Forelimb muscle (tissue), 1 donor: ENCODE measurements around the gene ZNF423. TPM values are rescaled to one million over a fixed set of nuclear protein-coding genes. Genes with fewer than 3 reads are reported as not detected.

Experiments
- DNase-seq: peaks from one replicate; pipeline ENCODE4 v3.0.0-alpha.2; 2013; ENCODE audit warnings: low read depth
- polyA plus RNA-seq: library from polyadenylated mRNA; unstranded; fragments of 120-200 nt; gene quantifications from one replicate; pipeline ENCODE4 v1.2.1, GENCODE V29; 2013; ENCODE audit not compliant: insufficient read length

The ZNF423 gene
- polyA plus RNA-seq, 1 donor: 26.2 TPM

DNA sequence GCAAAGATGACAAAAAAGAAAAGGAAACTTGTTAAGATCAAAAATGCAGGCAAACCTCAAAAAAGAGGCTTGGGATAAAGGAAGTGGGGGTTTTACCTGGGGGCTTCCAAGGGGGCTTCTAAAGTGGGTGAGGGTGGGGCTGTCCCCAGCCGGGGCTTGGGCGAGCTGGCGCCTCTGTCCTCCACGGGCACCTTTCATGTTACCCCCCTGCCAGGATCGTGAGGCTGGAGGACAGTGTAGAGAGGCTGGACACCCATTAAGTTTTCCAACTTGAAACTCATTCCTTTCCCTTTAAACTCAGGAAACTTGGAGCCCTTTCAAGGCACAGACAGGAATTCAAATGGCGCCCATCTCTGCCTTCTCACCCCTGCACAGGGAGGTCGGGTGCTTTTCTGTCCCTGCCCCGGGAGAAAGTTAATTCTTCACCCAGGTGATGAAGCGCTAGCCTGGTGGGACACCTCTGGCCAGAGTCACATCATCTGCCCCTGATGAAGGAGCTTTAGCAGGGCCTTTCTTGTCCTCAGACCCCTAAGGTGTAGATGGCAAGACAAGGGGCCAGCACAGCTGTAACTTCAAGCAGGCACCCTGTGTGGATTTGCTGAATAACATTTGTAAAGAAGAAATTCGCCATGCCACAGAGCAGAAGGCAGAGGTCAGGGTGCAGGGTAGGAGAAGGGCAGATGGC is 395.0 kb downstream of the ZNF423 start:
- DNase-seq: no peak

DNA sequence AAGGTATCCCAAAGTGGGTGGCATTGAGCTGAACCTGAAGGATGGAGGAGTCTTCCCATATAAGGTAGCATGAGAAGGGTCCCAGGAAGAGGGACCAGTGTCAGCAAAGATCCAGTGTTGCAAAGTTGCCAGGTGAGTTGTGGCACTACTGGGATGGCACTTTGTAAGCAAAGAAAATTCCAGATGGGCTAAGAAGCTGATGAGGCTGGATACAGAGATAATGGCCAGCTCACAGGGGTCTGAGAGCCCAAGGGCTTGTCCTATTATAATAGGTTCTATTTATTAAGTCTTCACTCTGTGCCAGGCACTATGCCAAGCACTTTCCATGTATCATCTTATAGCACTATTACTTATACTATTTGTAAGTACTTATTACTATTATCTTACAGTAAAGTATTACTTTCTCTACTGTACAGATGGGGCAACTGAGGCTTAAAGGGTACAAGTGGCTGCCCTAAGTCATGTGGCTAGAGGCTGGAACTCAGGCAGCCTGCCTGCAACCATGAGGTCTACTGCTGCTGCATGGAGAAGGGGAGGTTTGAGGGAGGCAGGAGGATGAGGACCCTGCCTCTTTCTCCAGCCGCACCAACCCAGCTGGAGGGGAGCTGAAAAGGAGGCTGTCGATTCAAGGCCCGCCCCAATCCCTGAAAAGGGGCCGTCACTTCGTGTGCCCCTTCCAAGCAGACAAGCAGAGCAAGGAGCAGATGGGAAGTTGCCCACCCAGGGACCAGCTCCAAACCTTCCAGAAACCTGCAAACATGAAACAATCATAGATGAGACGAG is 395.8 kb downstream of the ZNF423 start:
- DNase-seq: no peak

DNA sequence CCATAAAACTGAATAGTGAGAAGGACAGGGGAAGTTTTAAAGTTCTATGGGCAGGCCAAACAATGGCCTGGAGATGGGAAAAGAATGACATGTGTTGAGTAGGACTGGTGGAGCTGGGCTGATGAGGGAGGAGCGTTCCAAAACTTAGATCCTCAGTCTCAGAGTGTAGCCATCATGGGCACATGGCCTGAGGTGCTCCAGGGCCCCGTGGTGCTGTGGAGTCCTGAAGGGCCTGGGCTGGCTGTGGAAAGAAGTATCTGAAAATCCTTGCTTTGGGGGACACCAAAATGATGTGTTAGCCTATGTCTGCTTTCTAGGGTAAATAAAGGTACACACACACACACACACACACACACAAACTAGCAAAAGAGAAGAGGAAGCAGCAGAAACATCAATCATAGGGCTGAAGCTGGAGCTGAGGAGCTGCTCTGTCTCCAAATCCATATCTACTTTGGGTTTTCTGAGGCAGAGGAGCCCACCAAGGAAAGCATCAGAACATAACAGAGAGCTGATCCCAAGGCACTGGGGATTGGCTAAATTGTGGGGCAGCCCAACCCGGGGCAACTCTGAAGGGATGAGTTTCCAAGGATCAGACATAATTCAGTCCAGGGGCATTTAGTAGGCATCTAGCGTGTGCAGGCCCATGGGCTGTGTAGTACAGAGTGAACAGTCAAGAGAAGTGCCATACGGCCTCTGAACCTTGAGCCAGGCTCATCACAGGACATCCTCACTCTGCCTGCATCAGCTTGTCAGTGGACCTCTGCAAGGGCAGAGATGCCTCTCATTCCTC is 397.1 kb downstream of the ZNF423 start:
- DNase-seq: no peak

DNA sequence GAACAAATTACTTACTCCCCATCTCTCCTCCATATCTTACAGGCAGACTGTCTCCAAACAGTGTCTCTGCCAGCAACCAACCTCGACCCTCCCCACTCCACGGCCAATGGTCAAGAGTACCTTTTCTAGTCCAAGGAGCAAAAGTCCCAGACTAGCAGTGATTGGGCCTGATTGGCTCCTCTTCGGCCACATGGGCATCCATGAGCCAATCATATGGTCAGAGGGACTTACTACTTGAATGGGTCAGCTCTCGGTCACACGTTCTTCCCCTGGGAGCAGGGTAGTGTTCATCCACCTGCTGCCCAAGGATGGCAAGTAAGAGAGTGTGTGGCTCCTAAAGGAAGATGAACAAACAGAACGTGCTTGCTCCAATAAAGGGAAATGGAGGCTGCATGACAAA is 397.7 kb downstream of the ZNF423 start:
- no peak for DNase-seq

DNA sequence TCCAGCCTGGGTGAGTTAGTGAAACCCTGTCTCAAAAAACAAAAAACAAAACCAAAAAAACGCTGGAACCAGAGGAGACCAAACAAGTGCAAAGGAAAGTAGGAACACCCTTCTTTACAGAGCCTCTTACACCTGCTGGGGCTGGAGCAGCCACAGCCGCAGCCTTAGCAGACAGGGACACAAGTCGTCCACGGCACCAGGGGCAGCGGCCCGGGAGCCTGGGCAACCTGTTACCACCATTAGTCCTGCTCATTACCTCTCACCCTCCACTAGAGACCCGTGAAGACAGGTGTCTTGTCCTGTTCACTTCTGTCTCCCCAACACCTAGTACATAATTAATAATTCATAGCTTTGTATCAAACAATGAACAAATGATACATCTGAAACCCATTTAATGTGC is 398.7 kb downstream of the ZNF423 start:
- no peak for DNase-seq

DNA sequence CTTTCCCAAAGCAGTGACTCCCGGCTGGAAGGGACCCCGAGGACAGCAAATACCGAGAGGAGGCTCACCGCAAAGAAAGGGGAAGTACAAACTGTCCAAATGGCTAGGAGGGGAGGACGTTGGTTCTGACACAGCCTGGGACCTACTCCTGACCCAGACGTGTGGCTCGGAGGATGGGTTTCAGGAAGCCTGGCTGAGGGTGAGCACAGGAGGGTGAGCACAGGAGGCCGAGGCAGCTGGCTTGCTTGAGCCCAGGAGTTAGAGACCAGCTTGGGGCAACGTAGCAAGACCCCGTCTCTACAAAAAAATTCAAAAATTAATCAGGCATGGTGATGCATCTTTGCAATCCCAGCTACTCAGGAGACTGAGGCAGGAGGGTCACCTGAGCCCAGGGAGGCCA is 399.1 kb downstream of the ZNF423 start:
- no peak for DNase-seq

DNA sequence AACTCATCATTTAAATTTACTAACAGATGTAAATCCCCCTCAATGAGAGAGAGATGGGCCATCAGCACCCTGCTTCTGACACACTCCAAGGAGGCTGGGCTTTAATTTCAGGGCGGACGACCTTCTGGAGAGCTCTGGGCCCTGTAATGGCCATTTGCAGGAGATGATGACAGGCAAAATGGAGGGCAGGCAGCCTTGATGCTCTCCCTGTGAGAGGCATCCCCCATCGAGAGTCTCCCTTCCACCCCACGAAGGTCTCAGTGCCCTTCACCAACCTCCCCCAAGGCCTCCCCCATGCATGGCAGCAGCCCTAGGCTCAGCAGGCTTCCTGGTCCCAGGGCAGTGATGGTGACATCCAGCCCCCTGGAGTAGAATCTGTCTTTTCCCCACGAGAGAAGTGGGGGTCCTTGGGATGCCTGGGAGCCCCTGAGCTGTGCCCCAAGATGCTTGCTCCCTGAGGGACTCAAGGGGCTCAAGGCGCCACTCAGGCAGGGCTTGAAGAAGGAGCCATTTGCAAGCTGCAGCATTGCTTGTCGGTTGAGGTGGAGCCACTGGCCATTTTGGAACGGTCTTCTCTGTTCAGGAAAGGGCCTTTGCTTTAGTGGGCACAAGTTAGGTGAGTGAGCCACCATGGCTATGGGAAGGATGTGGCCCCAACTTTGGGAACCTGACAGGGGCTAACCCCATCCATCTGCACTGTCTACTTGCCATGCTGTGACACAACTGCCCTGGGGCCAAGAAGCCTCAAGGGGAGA is 399.7 kb downstream of the ZNF423 start:
- DNase-seq: no peak

DNA sequence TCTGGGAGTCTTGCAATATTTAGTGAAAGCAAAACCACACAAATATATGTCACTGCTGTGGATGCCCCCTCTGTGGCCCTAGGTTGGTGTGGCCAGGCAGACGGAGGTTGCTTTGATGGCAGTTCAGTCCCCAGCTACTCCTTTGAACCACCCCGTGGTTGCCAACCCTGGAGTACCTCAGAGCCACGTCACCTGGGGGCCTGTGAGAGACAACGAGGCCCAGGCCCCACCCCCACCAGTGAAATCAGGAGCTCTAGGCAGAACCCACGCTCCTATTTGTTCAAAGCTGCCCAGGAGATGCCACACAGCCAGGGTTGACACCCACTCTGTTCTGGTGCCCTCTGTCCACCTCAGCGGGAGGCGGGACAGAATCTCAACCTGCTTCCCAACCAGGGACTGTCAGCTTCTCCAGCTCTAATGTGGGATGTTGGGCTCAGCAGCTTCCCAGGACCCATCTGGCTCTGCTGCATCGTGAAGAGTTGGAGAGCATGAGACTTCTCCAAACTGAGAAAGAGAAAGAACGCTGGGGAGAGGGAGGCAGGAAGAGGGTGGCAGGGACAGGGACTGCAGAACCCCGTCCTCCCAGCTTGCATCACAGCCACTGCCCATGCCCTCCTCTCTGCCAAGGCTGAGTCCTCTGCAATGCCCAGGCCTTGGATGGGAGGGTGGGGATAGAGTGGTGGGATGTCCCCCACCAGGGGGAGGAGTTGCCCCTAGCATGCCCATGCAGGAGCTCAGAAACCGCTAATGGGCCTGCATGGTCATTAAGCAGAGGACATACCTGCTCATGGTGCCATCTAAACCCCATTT is 400.5 kb downstream of the ZNF423 start:
- DNase-seq: no peak

DNA sequence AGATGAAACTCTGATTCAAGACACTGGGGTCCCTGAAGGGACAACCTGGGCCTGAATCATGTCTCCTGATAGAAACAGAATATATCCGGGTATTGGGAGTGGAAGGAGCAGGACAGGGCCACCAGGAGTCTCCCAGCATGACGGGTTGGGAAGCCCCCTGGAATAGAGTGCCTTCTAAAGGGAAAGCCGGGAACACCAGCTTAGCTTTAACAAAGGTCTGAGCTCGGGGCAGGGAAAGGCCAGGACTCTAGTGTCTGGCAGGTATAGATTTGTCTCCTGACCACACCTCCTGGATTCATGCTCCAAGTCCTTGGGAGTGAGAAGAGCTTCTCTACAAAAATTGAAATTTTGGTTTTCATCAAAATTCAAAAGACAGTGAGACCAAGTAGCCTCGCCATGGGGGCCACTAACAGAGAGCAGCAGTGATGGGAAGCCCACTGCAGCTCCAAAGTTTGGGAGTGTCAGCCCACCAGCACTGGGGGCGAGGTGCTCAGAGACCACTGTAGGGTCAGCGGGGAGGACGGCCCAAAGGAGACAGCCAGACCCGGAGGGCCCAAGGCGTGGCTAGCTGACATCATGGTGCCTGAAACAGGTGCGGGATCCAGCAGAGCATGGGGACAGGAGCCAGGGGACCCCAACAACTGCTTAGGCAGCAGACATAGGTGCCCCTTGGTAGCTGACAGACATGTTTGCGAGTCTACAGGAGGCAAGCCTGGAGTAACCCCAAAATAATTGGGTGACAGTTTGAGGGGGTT is 401.3 kb downstream of the ZNF423 start:
- DNase-seq: no peak

DNA sequence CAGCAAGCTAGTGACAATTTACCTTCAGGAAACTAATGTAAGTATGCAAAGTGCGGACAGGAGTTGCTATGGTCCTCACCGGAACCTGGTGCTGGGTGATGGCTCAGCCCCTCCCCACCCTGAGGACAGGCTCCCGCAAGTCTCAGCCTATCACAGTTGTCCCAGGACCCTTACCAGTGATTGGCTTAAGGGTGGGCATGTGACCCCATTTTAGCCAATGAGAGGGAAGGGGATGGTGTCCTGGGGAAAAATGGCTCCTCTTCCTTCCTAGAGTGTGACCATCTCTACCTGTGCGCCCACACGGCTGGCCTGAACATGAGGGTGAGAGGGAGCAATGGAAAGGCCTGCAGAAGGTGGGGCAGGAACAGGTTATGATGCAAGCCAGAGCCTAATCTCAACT is 401.9 kb downstream of the ZNF423 start:
- DNase-seq: no peak

DNA sequence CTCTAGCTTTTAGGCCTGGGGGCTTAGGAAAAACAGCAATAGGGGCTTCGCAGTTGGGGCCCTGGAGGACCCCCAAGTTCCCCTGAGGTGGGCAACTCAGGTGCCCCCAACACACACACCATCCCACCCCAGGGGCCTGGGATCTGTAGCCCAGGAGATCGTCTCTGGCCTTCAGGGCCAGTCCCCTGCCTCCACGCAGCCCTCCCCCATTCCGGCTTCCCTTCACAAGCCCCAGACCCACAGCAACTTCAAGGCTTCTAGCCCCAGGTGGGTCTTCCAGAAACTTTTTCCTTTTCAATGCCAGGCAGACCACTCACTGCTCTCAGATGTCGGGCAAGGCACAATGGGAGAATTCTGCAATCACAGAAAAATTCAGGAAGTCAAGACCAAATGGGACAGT is 402.9 kb downstream of the ZNF423 start:
- DNase-seq: no peak

DNA sequence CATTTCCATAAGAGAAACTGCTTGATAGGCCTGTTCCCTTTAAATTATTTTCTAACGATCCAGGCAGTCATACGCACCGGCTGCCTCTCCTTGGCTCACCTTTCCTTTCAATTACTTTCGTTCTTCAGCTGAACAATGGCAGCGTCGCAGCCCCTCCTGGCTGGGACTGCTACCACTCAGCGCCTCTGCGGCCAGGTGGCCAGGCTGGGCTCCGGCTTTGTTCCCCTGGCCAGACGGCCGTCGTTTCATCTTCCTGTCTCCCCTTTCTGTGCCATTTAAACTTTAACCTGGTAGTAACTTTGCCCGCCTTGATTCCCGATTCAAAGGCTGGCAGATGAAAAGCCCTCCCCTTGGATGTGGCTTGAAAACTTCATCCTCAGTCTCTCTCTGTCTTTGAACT is 403.3 kb downstream of the ZNF423 start:
- no peak for DNase-seq

DNA sequence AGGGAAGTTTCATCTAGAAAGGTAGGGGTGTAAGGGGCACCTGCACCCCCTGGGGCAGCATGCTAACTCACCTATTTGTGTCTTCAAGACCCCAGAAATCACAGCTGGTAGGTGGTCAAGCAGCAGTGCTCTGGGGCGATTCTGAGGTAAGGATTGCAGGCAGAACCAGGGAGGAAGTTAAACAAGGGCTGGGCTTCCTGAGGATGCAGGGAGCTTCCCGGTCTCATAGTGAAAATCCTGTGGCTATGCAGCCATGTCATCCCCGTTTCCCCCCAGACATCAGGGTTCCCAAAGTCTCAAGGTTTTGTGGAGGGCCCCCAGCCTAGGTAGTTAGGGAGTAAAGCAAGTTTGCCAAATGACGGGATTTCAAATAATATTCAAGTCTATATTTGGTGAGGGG is 403.8 kb downstream of the ZNF423 start:
- no peak for DNase-seq

DNA sequence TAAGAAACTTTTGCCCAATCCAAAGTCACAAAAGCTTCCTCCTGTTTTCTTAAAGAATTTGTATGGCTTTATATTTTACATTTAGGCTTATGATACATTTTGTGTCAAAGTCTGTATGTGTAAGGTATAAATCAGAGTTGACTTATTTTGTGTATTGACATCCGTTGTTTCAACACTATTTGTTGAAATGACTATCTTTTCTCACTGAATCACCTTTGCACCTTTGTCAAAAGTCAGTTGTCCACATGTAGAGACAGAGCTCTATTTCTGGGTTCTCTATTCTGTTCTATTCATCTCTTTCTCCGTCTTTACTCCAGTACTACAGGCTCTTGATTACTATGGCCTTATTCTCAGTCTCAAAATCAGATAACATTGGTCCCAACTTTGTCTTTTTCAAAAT is 409.1 kb downstream of the ZNF423 start:
- DNase-seq: no peak

DNA sequence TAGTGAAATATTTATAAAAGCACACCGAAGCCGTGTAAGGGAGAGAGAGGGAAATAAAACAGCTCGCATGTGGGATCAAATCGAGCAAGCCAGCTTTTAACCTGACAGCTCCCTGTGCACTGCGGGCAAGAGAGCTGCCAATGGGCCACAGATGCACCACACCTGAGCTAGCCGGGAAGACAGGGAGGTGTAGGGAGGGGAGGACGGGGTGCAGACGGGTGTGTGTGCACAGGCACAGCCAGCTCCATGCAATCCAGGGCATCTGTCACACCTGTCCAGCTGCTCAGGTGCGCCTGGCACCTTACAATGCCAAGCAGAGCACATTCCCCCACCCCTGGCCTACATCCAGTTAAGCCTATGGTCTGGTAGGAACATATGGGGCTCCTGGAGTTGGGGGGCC is 412.3 kb downstream of the ZNF423 start:
- DNase-seq: no peak

DNA sequence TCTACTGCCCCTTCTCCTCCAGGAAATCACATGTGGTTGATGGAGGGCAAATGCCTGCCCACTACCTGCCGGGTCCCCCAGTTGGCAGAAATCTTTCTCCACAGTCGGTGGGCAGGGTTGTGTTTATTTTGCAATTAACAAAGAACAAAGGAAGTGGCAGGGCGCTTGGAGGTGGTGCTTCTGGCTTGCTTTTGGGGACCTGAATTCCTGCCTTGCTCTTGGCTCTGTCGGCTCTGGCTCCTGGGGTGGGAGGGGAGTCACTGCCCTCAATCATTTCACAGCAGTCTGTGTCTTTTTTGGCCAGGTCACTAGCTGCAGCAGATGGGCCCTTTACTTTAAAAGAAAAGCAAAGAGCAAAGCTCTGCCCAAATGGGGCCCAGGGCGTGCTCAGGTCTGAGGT is 413.1 kb downstream of the ZNF423 start:
- DNase-seq: no peak

DNA sequence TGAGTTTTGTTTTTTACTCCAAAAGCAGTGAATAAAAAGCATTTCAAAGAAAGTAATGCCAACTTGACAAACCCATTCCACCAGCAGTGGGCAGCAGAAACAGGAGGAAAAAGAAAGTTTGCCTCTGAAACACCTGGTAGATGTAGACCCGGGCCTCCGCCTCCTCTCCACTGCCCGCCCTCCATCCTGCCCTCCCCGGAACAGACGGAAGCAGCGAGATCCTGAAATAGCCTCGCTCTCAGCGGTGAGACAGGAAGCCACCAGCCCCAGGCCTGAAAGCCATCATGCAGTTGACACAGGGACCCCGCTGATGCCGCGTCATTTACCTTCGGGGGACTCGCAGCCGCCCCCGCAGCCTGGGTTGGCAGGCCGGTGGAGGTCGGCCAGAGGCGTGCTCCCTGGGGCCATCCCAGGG is 414.5 kb downstream of the ZNF423 start:
- DNase-seq: peak; percentile 5

DNA sequence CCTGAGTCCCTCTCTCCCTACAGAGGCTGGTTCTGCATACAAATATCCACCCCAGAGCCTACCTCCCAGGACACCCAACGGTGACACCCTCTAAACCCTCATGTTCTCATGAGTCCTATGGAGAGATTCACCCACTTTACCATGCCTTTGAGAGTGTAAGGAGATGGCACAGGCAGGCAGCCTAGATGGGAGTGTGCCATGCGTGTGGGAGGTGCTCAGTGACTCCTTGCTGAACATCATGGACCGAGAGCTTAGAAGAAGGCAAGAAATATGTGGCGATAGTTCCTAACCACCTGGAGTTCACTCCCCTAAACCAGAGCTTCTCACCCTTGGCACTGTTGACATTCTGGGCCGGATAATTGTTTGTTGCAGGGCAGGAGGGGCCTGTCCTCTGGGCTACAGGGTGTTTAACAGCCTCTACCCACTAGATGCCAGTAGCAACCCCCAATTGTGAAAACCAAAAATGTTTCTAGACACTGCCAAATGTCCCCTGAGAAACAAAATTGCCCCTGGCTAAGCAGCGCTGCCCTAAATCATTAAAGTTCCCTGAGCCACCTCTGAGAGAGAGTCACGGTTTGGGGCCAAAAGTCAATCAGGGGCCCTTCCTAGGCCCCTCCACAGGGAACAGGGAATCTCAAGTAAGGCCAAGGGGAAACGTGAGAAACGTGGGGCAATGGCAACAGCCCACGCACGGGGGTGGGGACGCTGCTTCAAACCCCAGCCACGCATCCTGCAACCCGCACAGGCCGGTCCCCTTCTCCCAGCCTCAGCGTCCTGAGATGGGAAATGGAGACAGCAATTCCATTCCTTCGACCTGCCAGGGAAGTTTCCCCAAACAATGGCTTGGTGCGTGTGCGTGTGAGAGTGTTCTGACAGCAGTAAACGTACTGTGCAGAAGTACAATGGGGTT is 415.5 kb downstream of the ZNF423 start:
- DNase-seq: no peak

DNA sequence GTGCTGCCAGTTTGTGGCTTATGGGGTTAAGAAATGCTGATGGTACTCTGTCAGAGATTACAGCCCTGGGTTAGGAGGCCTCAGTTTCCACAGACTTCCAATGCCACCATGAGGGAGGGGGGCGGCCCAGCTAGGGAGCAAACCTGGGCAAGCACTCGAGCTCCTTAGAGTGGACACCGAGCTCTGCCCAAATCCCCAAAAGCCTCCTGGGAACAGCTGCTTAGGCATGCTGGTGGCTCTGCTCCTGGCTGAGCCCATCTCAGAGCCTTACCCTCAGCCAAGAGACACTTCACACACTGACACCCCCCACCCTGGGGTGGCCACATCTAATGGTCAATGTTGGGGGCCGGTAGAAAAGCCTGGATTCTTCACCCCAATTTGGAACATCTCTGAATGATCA is 416.2 kb downstream of the ZNF423 start:
- DNase-seq: no peak
